Forelimb muscle (tissue), 1 donor: ENCODE data around the gene SIPA1L3. TPM values are rescaled to one million over a fixed set of nuclear protein-coding genes. Genes with fewer than 3 reads are reported as not detected.
A peak's percentile ranks its signal among the peaks of the same experiment; 100 is the strongest.
"Not testable (repeated sequence)": the region's sequence is repeated elsewhere in the genome, so short reads cannot be mapped to it uniquely, and the experiment has no call there.

Experiments used
- DNase-seq: peaks from one replicate; pipeline ENCODE4 v3.0.0-alpha.2; 2013; ENCODE audit warnings: low read depth
- polyA plus RNA-seq: library from polyadenylated mRNA; unstranded; fragments of 120-200 nt; gene quantifications from one replicate; pipeline ENCODE4 v1.2.1, GENCODE V29; 2013; ENCODE audit not compliant: insufficient read length

SIPA1L3 gene
- polyA plus RNA-seq, 1 donor, result 9.8 TPM

DNA sequence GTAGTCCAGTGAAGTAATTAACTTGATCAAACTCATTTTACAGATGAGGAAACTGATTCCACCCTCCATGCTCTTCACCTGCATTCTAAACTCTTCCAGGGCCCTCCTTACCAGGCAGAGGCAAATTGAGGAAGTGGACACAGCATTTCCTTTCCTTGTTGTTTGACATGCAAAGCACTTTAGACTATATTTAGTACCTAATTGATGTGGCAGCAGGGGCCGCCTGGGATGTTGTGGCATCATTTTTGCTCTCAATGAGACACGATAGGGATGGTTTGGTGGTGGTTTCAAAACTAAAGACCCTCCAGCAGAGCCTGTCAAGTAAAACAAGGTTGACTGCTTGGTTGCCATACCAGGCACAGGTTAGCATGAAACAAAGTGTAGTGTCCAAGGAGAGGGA is 7.9 kb downstream of the SIPA1L3 start:
- DNase-seq, result no peak

DNA sequence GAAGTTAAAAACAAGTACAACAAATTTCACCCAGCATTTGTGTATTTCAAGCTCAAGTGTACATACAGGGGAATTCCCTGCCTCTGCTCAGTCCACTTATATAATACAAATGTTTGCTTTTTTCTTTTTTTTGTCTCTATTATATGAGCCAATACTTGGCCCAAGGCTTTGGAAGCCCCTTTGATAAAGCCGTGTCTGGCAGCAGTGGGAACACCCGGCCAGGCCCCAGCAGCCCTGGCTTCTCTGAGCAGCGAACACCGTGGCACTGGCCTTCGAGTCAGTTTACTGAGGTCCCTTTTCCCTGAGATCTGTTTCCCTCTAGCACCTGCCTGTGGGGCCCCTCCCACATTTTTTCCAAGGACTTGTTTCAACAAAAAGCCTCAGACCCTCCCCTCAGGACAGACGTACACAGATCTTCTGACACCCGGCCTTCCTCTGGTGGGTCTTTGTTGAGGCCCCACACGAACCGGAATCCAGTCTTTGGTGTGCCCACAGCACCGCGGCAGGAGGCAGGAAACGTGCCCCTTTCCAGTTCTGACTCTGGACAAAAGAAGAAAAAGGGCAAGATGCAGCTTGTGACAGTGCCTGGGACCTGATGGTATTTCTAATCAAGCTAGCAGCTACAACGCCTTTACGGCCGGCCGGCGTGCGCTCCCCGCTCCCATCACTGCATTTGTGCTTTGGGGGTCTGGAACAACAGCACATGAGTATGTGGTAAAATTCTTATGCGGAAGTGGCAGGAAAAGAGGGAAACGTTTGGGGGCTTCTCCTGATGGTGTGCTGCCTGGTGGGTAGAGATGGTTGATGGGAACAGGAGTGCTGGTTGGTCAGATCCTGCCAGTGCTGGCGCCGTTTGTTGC is 13.8 kb downstream of the SIPA1L3 start:
- no peak for DNase-seq

DNA sequence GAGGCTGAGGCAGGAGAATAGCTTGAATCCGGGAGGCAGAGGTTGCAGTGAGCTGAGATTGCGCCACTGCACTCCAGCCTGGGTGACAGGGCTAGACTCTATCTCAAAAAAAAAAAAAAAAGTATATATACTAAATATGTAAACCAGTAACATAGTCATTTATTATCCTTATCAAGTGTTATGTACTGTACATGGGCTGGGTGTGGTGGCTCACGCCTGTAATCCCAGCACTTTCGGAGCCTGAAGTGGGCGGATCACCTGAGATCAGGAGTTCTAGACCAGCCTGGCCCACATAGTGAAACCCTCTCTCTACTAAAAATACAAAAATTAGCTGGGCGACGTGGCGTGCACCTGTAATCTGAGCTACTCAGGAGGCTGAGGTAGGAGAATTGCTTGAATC is 17.6 kb downstream of the SIPA1L3 start:
- not testable (repeated sequence) for DNase-seq

DNA sequence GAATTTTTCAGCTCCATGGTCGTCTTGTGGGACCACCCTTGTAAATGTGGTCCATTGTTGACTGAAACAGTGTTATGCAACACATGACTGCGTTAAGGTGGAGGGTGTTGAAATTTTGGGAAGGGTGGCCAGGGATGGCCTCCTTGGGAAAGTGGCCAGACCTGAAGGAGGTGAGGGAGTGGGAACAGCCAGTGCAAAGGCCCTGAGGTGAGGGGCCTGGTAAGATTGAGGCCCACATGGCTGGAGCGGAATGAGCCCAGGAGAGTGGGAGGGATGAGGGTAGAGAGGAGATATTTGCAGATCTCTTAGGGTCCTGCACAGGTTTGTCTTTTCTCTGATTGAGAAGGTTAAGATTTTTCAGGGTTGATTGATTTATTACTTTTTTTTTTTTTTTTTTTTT is 18.2 kb downstream of the SIPA1L3 start:
- no peak for DNase-seq

DNA sequence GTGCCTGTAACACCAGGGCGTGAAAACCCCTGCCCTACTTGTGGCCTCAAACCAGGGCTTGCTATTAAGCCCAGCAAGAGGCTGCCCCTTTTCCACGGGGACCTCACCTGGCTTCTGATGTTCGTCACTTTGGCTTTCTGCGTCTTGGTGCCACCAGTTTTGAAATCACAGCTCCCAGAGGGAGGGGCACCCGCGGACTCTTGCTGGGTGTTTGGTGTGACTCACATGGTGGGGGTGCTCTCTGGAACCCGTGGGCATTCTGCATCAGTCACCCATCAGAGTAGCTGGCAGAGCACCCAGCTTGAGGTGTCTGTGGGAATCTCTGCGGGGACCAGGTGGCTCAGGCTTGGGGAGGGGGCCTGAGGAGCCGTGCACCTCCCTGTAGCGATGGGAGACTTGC is 19.2 kb downstream of the SIPA1L3 start:
- DNase-seq, result no peak

DNA sequence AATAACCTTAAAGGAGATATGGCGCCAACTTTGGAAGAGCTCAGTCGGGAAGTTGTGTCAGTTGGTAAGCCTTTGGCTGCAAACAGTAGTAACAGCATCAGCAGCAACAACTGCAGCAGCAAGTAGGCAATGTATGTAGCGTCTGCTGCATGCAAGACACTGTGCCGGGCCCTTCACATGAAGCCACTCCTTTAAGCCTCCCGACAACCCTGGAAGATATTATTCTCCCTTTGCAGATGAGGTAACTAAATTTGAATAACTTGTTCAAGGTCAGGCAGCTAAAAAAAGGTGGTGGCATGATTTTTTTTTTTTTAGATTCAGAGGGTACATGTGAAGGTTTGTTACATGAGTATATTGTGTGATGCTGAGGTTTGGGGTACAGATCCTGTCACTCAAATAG is 19.7 kb downstream of the SIPA1L3 start:
- DNase-seq, result no peak

DNA sequence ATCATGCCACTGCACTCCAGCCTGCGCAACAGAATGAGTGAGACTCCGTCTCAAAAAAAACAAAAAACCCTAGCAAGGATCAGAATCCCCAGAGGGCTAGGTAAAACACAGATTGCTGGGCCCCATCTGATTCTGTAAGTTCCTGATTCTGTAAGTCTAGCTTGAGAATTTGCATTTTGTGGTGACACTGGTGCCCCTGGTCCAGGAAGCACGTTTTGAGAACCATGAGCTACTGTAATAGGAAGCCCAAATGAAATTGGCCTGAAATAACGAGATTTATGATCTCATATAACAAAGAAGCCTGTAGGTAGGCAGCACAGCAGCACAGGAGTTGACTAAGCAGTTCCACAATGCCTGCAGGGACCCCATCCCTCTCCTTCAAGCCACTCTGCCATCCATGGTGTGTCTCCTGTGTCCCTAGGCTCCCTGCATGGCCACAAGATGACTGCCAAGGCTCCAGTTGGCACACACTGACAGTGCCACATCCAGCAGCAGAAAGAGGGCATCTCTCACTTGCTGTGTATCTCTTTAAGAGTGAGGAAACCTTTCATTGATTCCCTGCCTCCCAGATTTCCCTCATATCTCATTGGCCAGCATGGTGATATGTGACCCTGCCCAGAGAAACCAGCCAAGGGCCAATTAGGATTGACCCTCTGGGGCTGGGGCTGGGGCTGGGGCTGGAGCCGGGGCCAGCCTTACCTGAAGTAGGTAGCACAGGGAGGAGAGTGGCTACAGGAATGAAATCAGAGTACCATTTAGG is 21.7 kb downstream of the SIPA1L3 start:
- no peak for DNase-seq

DNA sequence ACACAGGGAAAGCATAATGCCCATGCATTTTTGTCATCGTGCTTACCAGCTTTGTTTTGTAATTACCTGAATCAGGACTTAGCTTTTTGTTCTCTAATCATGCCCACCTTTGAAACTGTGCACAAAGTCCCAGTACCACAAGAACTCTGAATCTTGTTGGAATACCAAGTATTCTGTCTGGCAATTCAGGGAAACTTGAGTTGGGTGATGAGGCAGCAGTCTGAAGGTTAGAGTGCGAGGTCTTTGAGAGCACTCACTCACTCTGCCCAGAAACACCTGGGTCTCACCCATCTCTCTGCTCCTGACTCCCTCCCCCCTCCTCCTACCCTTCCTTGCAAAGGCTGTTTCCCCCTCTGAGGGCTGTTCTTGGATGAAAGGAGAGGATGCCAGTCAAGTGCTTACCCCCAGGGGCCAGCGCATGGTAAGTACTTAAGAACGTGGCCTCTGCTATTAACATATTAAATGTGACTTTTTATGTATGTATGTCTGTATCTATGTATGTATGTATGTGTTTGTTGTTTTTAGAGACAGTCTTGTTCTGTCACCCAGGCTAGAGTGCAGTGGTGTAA is 22.4 kb downstream of the SIPA1L3 start:
- DNase-seq, result no peak

DNA sequence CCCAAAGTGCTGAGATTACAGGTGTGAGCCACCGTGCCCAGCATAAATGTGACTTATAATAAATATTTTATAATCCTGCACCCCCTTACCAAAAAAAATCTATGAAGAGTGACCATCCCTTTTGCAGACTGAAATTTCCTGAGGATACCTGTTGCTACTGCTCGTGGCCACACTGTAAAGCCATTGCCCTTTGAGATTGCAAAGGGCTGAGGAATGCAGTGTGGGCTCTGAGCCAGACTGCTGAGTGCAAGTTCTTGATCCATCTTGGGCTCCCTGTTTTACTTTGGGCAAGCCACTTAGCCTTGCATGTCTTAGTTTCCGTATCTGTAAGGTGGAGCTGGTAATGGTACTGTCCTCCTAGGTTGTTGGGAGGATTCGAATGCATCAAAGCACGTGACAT is 23.4 kb downstream of the SIPA1L3 start:
- no peak for DNase-seq

DNA sequence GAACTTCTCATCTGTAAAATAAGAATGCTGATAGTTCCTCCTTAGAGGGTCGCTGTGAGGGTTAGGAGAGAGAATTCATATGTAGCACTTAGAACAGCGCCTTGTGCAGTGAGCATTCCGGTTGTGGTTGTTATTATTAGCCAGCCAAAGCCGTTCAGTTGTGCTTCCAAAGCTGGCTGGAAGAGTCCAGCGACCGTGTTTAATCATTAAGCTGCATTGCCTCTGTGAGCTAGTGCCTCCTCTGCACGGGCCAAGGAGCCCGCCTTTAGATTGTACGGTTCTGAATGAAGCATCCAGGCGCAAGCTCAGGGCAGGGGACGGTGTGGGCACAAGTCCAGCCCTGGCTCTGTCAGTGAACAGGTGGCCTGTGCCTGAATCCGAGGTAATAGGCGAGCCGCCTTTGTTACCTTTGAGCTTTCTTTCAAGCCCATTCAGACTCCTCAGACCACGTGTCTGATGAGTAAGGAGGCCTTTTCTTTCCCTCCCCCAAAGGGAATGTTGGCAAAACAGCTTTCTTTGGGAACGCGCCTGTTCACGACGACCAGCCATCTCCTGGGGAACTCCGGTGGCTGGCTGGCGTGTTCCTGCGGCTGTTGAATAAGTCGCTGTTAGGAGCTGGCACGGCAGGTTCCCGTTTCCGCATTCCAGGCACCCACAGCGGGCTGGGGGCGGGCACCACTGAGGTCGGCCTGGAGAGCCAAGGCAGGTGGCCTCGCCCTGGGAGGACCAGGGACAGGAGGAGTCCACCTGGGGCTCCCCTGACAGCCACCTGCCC is 25.1 kb downstream of the SIPA1L3 start:
- DNase-seq, result peak; percentile 25

DNA sequence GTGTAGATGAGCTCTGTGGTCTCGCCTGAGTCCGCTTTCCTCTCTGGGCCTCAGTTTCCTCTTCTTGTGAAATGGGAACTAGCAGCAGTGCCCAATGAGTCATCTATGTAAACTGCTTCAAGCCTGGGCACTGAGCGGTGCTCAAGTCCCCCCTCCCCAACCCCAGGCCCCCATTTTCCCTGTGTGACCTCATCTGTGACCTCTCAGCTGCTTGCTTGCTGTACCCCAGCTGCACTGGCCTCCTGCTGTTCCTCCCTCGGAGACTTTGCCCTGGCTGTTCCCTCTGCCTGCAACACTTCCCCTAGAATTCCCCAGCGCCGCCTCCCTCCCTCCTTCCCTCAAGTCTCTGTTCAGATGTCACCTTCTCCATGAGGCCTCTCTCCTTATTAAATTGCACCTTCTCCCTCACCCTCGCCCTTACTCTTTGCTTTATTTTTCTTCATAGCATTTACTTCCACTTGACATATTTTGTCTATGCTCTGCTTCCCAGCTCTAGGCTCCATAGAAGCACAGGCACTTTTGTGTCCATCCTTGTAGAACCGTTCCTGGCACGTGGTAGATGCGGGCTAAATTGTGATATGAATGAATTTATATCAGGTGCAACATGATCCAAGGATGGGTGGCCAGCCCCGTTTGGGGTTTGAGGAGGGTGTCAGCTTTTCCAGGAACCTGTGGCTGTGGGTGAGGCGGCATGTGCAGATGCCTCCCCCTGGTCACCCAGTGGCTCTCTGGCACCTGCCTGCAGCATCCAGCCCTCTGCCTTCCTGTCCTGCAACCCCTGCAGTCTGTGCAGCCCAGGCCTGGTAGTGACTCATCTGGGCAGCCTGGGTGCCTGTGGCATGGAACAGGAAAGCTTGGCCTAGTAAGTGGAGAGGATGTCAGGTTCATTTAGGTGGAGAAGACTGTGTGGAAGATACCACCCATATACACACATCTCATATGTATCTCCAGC is 26.3 kb downstream of the SIPA1L3 start:
- no peak for DNase-seq

DNA sequence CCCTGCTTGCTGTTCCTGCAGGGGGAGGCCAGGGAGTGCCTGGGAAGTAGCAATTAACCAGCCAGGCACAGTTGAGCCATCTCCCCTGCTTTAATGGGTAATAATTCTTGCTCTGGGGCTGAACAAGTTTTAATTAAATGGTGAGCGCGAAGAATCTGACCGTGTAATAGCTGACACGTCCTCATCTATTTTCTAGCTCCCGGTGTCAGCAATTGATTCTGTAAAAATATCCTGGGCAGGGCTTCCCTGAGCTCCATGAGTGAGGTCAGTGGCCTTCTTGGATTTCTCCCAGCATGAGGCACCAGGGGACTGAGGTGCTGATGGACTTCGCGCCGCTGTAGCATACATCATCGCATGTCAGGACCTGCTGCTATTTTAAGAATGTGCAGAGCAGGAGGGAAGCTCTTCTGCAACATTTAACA is 26.9 kb downstream of the SIPA1L3 start:
- DNase-seq, result peak; percentile 29

DNA sequence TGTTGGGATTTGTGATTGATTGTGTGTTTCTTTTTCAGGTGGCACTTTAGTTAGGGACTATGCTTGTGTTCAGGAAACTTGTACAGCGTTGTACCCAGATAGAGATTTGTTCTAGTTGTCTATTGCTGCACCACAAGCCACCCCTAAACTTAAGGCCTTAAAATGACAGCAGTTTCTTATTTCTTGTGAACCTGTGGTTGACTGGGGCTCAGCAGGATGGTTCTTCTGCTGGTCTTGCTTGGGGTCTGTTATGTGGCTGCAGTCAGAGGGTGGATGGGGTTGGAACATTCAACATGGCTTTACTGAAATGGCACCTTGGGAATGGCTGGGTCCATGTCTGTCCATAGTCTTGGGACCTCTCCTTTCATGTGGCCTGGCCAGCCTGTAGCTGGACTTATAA is 28.3 kb downstream of the SIPA1L3 start:
- no peak for DNase-seq

DNA sequence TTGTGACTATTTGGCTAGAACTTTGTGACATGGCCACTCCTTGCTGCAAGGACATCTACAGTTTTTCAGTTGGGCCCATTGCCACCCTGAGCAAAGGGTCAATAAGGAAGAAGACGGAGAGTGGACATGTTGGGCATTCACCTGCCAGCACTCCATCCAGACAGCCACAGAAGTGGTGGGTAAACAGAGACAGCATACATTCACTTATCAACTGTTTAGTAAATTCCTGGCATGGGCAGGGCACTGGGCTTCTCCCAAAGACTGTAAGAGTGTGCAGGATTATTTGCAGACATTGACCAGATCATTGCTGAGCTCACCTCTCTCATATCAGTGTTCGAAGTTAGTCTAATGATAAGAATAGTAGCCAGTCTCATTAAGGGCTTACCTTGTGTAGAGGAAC is 29.2 kb downstream of the SIPA1L3 start:
- no peak for DNase-seq

DNA sequence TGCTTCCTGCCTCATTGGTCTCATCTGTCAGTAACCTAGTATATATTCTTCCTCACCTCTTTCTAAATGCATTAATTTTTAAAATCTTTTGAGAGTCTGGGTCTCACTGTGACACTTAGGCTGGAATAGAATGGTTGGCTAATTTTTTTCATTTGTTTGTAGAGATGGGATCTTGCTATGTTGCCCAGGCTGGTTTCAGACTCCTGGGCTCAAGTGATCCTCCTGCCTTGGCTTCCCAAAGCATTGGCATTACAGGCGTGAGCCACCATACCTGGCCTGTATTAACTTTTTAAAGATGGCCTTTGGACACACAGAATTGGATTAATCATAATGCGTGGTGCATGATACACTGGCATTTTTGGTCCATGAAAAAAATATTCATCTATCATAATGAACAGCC is 29.9 kb downstream of the SIPA1L3 start:
- DNase-seq, result no peak

DNA sequence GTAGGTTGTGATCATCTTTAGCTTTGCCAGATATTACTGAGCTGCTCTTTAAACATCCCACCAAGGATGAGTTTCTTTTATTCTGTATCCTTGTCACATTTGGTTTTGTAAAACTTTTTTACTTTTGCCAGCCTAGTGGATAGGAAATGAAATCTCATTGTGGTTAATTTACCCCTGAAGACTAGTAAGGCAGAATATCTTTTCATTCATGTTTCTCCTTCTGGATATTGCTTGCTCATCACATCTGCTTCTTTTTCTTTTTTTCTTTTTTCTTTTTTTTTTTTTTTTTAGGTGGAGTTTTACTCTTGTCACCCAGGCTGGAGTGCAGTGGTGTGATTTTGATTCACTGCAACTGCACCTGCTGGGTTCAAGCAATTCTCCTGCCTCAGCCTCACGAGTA is 31.3 kb downstream of the SIPA1L3 start:
- no peak for DNase-seq

DNA sequence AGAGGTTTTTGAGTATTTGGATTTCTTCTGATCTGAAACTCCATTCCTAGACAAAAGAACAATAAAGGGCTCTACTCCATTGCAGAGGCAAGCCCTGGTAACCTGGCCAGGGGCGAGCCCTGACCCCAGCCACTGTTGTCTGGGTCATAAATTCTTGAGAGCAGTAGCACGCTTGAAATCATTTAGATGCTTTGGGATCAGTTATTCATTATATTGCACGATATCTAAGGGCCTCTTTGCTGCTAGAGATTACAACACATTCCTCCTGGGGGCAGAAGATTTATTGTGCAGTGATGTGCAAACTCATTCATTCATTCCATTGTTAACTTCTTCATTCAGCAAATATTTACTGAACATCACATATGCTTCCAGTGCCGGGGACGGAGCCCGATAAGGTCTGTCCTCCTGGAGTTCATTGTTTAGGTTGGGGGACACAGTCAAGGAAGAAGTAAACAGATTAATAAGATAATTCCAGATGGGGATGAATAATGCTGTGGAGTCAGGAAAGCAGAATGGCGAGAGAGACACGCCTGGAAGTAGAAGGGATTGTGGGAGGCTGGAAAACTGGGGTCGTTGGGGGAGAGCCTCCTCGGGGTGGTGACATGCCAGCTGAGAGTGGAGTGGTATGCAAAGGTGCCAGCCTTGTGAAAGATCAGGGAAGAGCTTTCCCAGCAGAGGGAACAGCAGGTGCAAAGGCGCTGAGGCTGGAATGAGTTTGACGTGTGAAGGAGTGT is 34.9 kb downstream of the SIPA1L3 start:
- no peak for DNase-seq

DNA sequence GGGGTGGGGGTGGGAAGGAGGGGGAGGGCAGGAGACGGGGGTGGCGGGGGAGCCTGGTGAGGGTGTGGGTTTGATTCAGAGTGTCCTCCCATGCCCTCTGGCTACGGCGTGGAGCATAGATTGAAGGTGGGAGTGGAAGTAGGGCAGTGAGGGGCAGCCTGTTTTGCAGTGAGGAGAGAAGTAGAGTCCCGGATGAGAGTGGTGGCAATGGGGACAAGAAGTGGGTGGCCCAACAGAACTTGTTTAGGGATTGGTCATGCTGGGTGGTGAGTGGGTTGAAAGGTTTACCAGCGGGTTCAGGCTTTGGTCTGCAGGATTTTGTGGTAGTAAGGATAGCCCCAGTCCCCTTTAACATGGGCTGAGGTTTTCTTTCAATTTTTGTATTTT is 35.5 kb downstream of the SIPA1L3 start:
- DNase-seq, result no peak

DNA sequence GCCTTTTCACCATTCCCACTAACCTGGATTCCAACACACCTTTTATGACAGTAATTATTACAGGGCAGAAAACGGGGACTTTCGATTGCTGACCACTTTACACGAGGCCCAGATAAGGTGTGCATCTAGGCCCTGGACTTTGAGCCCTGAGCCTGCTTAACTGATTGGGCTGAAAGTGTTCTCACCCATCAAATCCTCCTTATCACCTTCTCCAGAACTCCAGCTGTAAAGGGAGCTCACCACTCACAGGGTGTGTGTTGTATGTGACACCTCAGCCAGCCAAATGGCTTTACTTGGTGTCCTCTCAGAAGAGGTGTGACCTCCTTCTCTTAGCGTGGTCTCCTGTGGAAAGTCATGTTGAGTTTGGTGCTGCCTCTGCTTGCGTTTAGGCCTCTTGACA is 36.5 kb downstream of the SIPA1L3 start:
- DNase-seq, result no peak

DNA sequence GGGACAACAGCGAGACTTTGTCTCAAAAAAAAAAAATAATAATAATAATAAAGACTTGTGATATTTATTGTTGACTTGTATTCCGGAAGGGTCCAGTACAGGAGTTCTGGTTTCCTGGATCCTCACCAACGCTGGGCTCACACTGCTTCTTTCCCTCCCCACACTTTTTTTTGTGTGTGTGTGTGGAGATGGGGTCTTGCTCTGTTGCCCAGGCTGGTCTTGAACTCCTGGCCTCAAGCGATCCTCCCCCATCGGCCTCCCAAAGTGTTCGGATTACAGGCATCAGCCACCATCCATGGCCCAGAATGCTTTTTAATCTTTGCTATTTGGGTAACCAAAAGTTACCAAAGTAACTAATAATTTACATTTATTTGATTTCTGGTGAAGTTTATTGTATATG is 39.1 kb downstream of the SIPA1L3 start:
- no peak for DNase-seq
